ENCODE data around the gene MED12L.

MED12L gene

GRCh38 chr3:151283387-151283786, 197.9 kb downstream of the MED12L start:
- TF ChIP-seq CTCF (IDR thresholded peaks at IDR 0.05; ENCODE audit: poor library complexity, severe bottlenecking): no peak
- H3K9me3 ChIP-seq (ENCODE audit: severe bottlenecking): no peaks in the 10 kb centered on the region
- DNase-seq (ENCODE audit: low spot score): no peak
- H3K27ac ChIP-seq (ENCODE audit: poor library complexity, severe bottlenecking): no peak overlapping the region
- no peaks in the 10 kb centered on the region for H3K4me1 ChIP-seq (ENCODE audit: insufficient read depth, poor library complexity, severe bottlenecking)
- ATAC-seq (ENCODE audit: low read depth): no peak
- H3K4me3 ChIP-seq (ENCODE audit: severe bottlenecking): no peak overlapping the region
- no peaks in the 10 kb centered on the region for H3K27me3 ChIP-seq (ENCODE audit: insufficient read depth, poor library complexity, severe bottlenecking)
- no peaks in the 10 kb centered on the region for H3K36me3 ChIP-seq (ENCODE audit: low read depth)

DNA sequence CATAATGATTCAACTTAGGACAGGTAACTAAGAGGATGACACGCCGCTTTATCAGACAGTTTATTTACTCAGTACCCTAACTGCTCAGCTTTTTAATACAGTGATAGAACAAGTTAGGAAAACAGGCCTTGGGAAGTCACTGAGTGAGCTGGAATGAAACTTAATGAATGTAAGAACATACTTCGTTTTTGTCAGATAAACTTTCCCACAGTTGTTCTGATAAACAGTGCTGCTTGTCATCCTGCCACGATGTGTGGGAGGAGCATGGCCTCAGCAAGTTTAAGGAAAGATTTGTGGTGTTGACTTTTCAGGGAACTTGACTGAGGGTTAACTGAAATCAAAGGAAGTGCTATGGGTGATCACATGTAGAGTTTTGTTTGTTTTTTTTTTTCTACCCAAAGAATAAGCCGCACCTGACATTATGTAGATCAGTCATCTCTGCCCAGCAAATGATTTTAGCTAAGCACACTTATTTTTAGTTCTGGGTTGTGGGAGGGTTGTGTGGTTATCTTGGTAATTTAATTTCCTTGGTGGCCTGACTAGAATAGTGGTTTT, 198.5 kb downstream of the MED12L start:
- no peak overlapping the region for H3K4me3 ChIP-seq (ENCODE audit: severe bottlenecking)
- DNase-seq (ENCODE audit: low spot score) (no peak), ATAC-seq (ENCODE audit: low read depth) (0 out of 3 replicates have a peak, but pooled peaks have one; percentile 31)
- H3K27me3 ChIP-seq (ENCODE audit: insufficient read depth, poor library complexity, severe bottlenecking): no peaks in the 10 kb centered on the region
- H3K27ac ChIP-seq (ENCODE audit: poor library complexity, severe bottlenecking): no peak overlapping the region
- no peaks in the 10 kb centered on the region for H3K9me3 ChIP-seq (ENCODE audit: severe bottlenecking)
- H3K4me1 ChIP-seq (ENCODE audit: insufficient read depth, poor library complexity, severe bottlenecking): no peaks in the 10 kb centered on the region
- H3K36me3 ChIP-seq (ENCODE audit: low read depth): no peaks in the 10 kb centered on the region
- no peak for TF ChIP-seq CTCF (IDR thresholded peaks at IDR 0.05; ENCODE audit: poor library complexity, severe bottlenecking)

GRCh38 chr3:151285940-151286339, 200.5 kb downstream of the MED12L start:
- DNase-seq (ENCODE audit: low spot score): no peak
- Histone ChIP-seq H3K27ac (ENCODE audit: poor library complexity, severe bottlenecking) (no peak overlapping the region), H3K4me1 (ENCODE audit: insufficient read depth, poor library complexity, severe bottlenecking) (no peaks in the 10 kb centered on the region), H3K9me3 (ENCODE audit: severe bottlenecking) (no peaks in the 10 kb centered on the region), H3K27me3 (ENCODE audit: insufficient read depth, poor library complexity, severe bottlenecking) (no peaks in the 10 kb centered on the region), H3K36me3 (ENCODE audit: low read depth) (no peaks in the 10 kb centered on the region), H3K4me3 (ENCODE audit: severe bottlenecking) (no peak overlapping the region)
- ATAC-seq (ENCODE audit: low read depth): no peak
- no peak for TF ChIP-seq CTCF (IDR thresholded peaks at IDR 0.05; ENCODE audit: poor library complexity, severe bottlenecking)

GRCh38 chr3:151289445-151289844, 204.0 kb downstream of the MED12L start:
- ATAC-seq (ENCODE audit: low read depth) (no peak), DNase-seq (ENCODE audit: low spot score) (no peak)
- no peak overlapping the region for H3K4me3 ChIP-seq (ENCODE audit: severe bottlenecking)
- no peaks in the 10 kb centered on the region for H3K27me3 ChIP-seq (ENCODE audit: insufficient read depth, poor library complexity, severe bottlenecking)
- no peaks in the 10 kb centered on the region for H3K9me3 ChIP-seq (ENCODE audit: severe bottlenecking)
- peaks cover 18% of the 10 kb centered on the region for H3K36me3 ChIP-seq (ENCODE audit: low read depth)
- no peak overlapping the region for H3K27ac ChIP-seq (ENCODE audit: poor library complexity, severe bottlenecking)
- H3K4me1 ChIP-seq (ENCODE audit: insufficient read depth, poor library complexity, severe bottlenecking): no peaks in the 10 kb centered on the region
- no peak for TF ChIP-seq CTCF (IDR thresholded peaks at IDR 0.05; ENCODE audit: poor library complexity, severe bottlenecking)

DNA sequence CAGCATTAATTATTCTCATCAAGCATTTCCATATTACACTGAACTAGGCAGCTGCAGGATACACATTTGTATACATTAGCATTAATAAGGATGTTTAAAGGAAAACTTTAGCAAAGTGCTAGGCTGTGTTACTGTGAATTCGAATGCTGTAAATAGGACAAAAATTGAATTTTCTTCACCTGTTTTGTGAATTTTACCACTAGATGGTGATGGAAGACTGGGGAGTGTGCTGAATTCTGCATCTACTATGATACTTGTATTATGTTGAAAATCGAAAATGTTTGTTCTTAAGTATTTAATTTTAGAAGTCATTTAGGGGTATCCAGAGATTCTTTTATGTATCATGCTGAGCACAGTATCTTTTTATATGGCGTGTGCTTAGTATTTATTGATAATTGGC, 205.2 kb downstream of the MED12L start:
- H3K27ac ChIP-seq (ENCODE audit: poor library complexity, severe bottlenecking): no peak overlapping the region
- H3K27me3 ChIP-seq (ENCODE audit: insufficient read depth, poor library complexity, severe bottlenecking): no peaks in the 10 kb centered on the region
- H3K36me3 ChIP-seq (ENCODE audit: low read depth): peaks cover 30% of the 10 kb centered on the region
- H3K9me3 ChIP-seq (ENCODE audit: severe bottlenecking): no peaks in the 10 kb centered on the region
- no peaks in the 10 kb centered on the region for H3K4me1 ChIP-seq (ENCODE audit: insufficient read depth, poor library complexity, severe bottlenecking)
- ATAC-seq (ENCODE audit: low read depth) (peak; percentile 43; the same call in 1 of the 3 replicates), DNase-seq (ENCODE audit: low spot score) (no peak)
- no peak overlapping the region for H3K4me3 ChIP-seq (ENCODE audit: severe bottlenecking)
- peak; percentile 86 for TF ChIP-seq CTCF (IDR thresholded peaks at IDR 0.05; ENCODE audit: poor library complexity, severe bottlenecking)
